CD4-positive, alpha-beta T cell treated with Interferon alpha-2 for 1 hour (primary cell): ENCODE measurements around the gene GOLGA8T.
"Not testable (repeated sequence)": the region's sequence is repeated elsewhere in the genome, so short reads cannot be mapped to it uniquely, and the experiment has no call there.

Source experiments
- DNase-seq, 2 donors: peaks; one replicate each; pipeline ENCODE4 v3.0.0-alpha.2; 2020 to 2022

GOLGA8T gene

GRCh38 chr15:30134751-30135150 is at the start of gene GOLGA8T:
GOLGA8T (plus strand) TSS chr15:30135051; CDS start chr15:30135149, 98 bp downstream.
- DNase-seq: not testable (repeated sequence)

GRCh38 chr15:30097827-30098226 is 37.0 kb upstream of the GOLGA8T start:
- not testable (repeated sequence) for DNase-seq

- not testable (repeated sequence) for DNase-seq
These were observed 32.0 kb upstream of the GOLGA8T start for GRCh38 chr15:30102890-30103289.

- DNase-seq: not testable (repeated sequence)
These were observed 30.8 kb upstream of the GOLGA8T start for GRCh38 chr15:30103941-30104507.

GRCh38 chr15:30110591-30110990 is 24.3 kb upstream of the GOLGA8T start:
- not testable (repeated sequence) for DNase-seq

GRCh38 chr15:30130066-30130465 is 4.8 kb upstream of the GOLGA8T start:
- peak in 1 of 2 donors; percentile 16 for DNase-seq

GRCh38 chr15:30143246-30143645 is 8.4 kb downstream of the GOLGA8T start:
- not testable (repeated sequence) for DNase-seq

GRCh38 chr15:30149891-30150290 is 15.0 kb downstream of the GOLGA8T start:
- not testable (repeated sequence) for DNase-seq

- DNase-seq: not testable (repeated sequence)
These were observed 27.9 kb downstream of the GOLGA8T start for GRCh38 chr15:30162479-30163357.

GRCh38 chr15:30163759-30164158 is 28.9 kb downstream of the GOLGA8T start:
- DNase-seq: not testable (repeated sequence)

GRCh38 chr15:30164257-30164656 is 29.4 kb downstream of the GOLGA8T start:
- DNase-seq: not testable (repeated sequence)

GRCh38 chr15:30167403-30167802 is 32.6 kb downstream of the GOLGA8T start:
- not testable (repeated sequence) for DNase-seq

- not testable (repeated sequence) for DNase-seq
These were observed 33.0 kb downstream of the GOLGA8T start for GRCh38 chr15:30167886-30168285.

- not testable (repeated sequence) for DNase-seq
These were observed 36.6 kb downstream of the GOLGA8T start for GRCh38 chr15:30171452-30171851.

GRCh38 chr15:30173041-30173608 is 38.3 kb downstream of the GOLGA8T start:
- DNase-seq: peak; percentile 73 to 81

GRCh38 chr15:30175291-30175690 is 40.4 kb downstream of the GOLGA8T start:
- DNase-seq: not testable (repeated sequence)

GRCh38 chr15:30176613-30177012 is 41.8 kb downstream of the GOLGA8T start:
- not testable (repeated sequence) for DNase-seq

- DNase-seq: not testable (repeated sequence)
These were observed 45.0 kb downstream of the GOLGA8T start for GRCh38 chr15:30179814-30180213.

GRCh38 chr15:30185495-30185894 is 50.6 kb downstream of the GOLGA8T start:
- DNase-seq: not testable (repeated sequence)

GRCh38 chr15:30187429-30187828 is 52.6 kb downstream of the GOLGA8T start:
- DNase-seq: not testable (repeated sequence)

GRCh38 chr15:30189754-30190153 is 54.9 kb downstream of the GOLGA8T start:
- not testable (repeated sequence) for DNase-seq

GRCh38 chr15:30191143-30191542 is 56.3 kb downstream of the GOLGA8T start:
- not testable (repeated sequence) for DNase-seq

GRCh38 chr15:30191639-30192038 is 56.8 kb downstream of the GOLGA8T start:
- DNase-seq: not testable (repeated sequence)
